HG02759 (cell line): ENCODE measurements around the gene CDKN3.

Experiments
- ATAC-seq: cut with Tn5 transposase; IDR thresholded peaks from one replicate; pipeline ENCODE4 v1.9.1; 2021; ENCODE audit warnings: mild to moderate bottlenecking, moderate library complexity; ENCODE audit not compliant: unreplicated experiment

Gene CDKN3

GRCh38 chr14:54396493-54397335, at the start of gene CDKN3:
Gene CDKN3, plus strand, starts transcription at chr14:54397007. Its CDS starts 62 bp downstream, at chr14:54397069.
- ATAC-seq, result peak; percentile 97

GRCh38 chr14:54347044-54347443, 49.8 kb upstream of the CDKN3 start:
- no peak for ATAC-seq

- peak; percentile 47 for ATAC-seq
Observed at GRCh38 chr14:54348001-54348611, 48.7 kb upstream of the CDKN3 start.

- ATAC-seq, result no peak
Observed at GRCh38 chr14:54348923-54349620, 47.7 kb upstream of the CDKN3 start.

- ATAC-seq, result no peak
Observed at GRCh38 chr14:54349713-54350112, 47.1 kb upstream of the CDKN3 start.

GRCh38 chr14:54350203-54350602, 46.6 kb upstream of the CDKN3 start:
- ATAC-seq, result no peak

- no peak for ATAC-seq
Observed at GRCh38 chr14:54353266-54353665, 43.5 kb upstream of the CDKN3 start.

GRCh38 chr14:54353694-54354093, 43.1 kb upstream of the CDKN3 start:
- ATAC-seq, result no peak

GRCh38 chr14:54354096-54354495, 42.7 kb upstream of the CDKN3 start:
- no peak for ATAC-seq

- ATAC-seq, result no peak
Observed at GRCh38 chr14:54354968-54355641, 41.7 kb upstream of the CDKN3 start.

GRCh38 chr14:54355698-54356097, 41.1 kb upstream of the CDKN3 start:
- no peak for ATAC-seq

GRCh38 chr14:54356172-54356571, 40.6 kb upstream of the CDKN3 start:
- no peak for ATAC-seq

- no peak for ATAC-seq
Observed at GRCh38 chr14:54360667-54361066, 36.1 kb upstream of the CDKN3 start.

- ATAC-seq, result no peak
Observed at GRCh38 chr14:54362089-54362504, 34.7 kb upstream of the CDKN3 start.

GRCh38 chr14:54362759-54363437, 33.9 kb upstream of the CDKN3 start:
- no peak for ATAC-seq

GRCh38 chr14:54364555-54365415, 32.0 kb upstream of the CDKN3 start:
- no peak for ATAC-seq

GRCh38 chr14:54366736-54367735, 29.8 kb upstream of the CDKN3 start:
- ATAC-seq, result peak; percentile 66

GRCh38 chr14:54368291-54368690, 28.5 kb upstream of the CDKN3 start:
- ATAC-seq, result no peak
